PC-9 (cell line): Measurements from ENCODE around the gene PDGFD. TPM values are rescaled to one million over a fixed set of nuclear protein-coding genes. Genes with fewer than 3 reads are reported as not detected.

Experiments
- BruUV-seq: library from RNA; stranded (reverse); fragments of 400-500 nt; replicated peaks from 2 replicates; lab custom pipeline; 2021; lab: Mats Ljungman, UMichigan
- CTCF ChIA-PET: fragments of 300-600 bp; sonication (Branson Sonifier 250); formaldehyde crosslinking; loops from one replicate; lab custom pipeline; 2022; ENCODE audit warnings: antibody characterized with exemption; lab: Charles Lee
- POLR2A ChIA-PET: fragments of 300-600 bp; sonication (Branson Sonifier 250); formaldehyde crosslinking; loops from one replicate; lab custom pipeline; 2022; ENCODE audit warnings: antibody characterized with exemption; ENCODE audit not compliant: unreplicated experiment; lab: Charles Lee
- DNase-seq, 2 experiments: peaks; one replicate each; pipeline versions ENCODE4 v3.0.0 to v3.0.0-alpha.2; 2015 to 2022; ENCODE audit warnings: mixed read lengths in 1 of 2
- H2AFZ ChIP-seq: fragments of 200-600 bp; sonication (generic); 2 replicates; pipeline ENCODE4 v1.8.1; 2017; ENCODE audit warnings: antibody characterized with exemption
- H3F3A ChIP-seq: fragments of 200-600 bp; sonication (generic); 2 replicates; pipeline ENCODE4 v1.8.1; 2017; ENCODE audit warnings: antibody characterized with exemption, mild to moderate bottlenecking, low read depth; ENCODE audit not compliant: insufficient read depth
- H3K27ac ChIP-seq: fragments of 200-600 bp; sonication (generic); 2 replicates; pipeline ENCODE4 v1.6.1; 2016; ENCODE audit warnings: mixed run types
- H3K27me3 ChIP-seq: fragments of 200-600 bp; sonication (generic); 2 replicates; pipeline ENCODE4 v1.6.1; 2016; ENCODE audit warnings: low read depth, mixed run types; ENCODE audit not compliant: insufficient read depth
- H3K36me3 ChIP-seq: fragments of 200-600 bp; sonication (generic); 2 replicates; pipeline ENCODE4 v1.6.1; 2016; ENCODE audit warnings: low read depth, mixed run types
- H3K4me1 ChIP-seq: fragments of 200-600 bp; sonication (generic); replicated peaks from 2 replicates; pipeline ENCODE4 v1.6.1; 2016; ENCODE audit warnings: mixed run types; ENCODE audit not compliant: insufficient read depth
- H3K4me2 ChIP-seq: fragments of 200-600 bp; sonication (generic); 2 replicates; pipeline ENCODE4 v1.6.1; 2017; ENCODE audit warnings: mixed run types
- H3K4me3 ChIP-seq: fragments of 200-600 bp; sonication (generic); 2 replicates; pipeline ENCODE4 v1.6.1; 2016; ENCODE audit warnings: mixed run types
- H3K79me2 ChIP-seq: fragments of 200-600 bp; sonication (generic); 2 replicates; pipeline ENCODE4 v1.6.1; 2017; ENCODE audit warnings: low read depth, mixed run types
- H3K9me2 ChIP-seq: fragments of 200-600 bp; sonication (generic); 2 replicates; pipeline ENCODE4 v1.8.1; 2017; ENCODE audit warnings: mild to moderate bottlenecking; ENCODE audit not compliant: insufficient read depth
- H3K9me3 ChIP-seq: fragments of 200-600 bp; sonication (generic); 2 replicates; pipeline ENCODE4 v1.8.1; 2016; ENCODE audit warnings: low read depth; ENCODE audit not compliant: insufficient read depth
- H4K20me1 ChIP-seq: fragments of 200-600 bp; sonication (generic); 2 replicates; pipeline ENCODE4 v1.8.1; 2017; ENCODE audit not compliant: insufficient read depth
- EZH2 ChIP-seq: fragments of 200-600 bp; sonication (generic); IDR thresholded peaks from 2 replicates; pipeline ENCODE4 v1.8.0; 2017; ENCODE audit warnings: antibody characterized with exemption, low read depth
- intact Hi-C: fragments of 100-400 bp; cut with micrococcal nuclease; formaldehyde crosslinking; loops from one replicate; pipeline ENCODE4 v1.10.0; 2022; ENCODE audit not compliant: unreplicated experiment
- total RNA-seq: library from RNA; stranded (reverse); gene quantifications from 2 replicates; pipeline ENCODE4 v1.2.3, GENCODE V29; 2021
- TF ChIP-seq, protein P1 (sequence below): fragments of 200-600 bp; sonication (generic); conservative IDR thresholded peaks from 2 replicates; pipeline ENCODE4 v1.6.1; 2017; ENCODE audit warnings: mixed run types, antibody characterized with exemption, mild to moderate bottlenecking, moderate library complexity

PDGFD gene
- total RNA-seq, 1 experiment from 2014 or later, result 6.1 TPM

DNA sequence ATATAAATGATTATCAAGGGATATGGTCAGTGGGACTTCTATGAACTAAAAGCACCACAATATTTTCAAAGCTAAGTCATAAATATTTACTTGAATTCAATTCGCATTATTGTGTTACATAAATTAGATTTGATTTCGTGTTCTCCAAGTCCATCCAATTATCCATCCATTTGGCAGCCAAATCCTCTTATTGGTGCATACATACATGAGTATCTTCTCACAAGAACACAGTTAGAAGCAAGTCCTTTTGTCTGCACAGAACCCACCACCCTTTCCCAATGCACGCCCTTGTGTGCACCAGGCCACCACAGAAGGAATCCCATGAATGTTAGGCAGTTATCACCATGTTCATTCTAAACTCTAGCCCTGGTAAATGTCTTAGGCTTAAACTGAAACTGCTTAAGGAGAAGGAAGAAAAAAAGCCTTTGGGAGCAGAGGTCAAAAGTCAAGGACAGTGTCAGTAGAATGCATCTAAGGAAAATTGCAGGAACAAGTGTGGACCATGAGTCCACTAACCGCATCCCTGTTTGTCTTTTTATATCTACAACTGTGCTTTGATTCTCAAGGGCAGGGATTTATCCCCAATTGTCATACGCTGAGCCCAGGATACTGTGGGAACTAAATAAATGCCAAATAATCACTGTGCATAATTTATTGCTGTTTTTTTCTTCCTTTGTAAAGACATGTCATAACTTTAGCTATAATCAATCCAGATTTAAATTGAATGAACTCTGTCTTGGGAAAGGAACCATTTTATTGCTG, 235.7 kb downstream of the PDGFD start:
- ChIA-PET CTCF (no interaction called here), POLR2A (no interaction called here)
- peak in 1 of 2 experiments; percentile 27 for DNase-seq
- Histone ChIP-seq H3K27me3 (no peaks in the 10 kb centered on the region), H3K36me3 (no peaks in the 10 kb centered on the region), H3K4me1 (peaks cover 15% of the 10 kb centered on the region), H3K9me3 (no peaks in the 10 kb centered on the region), H3K4me3 (no peak overlapping the region), H4K20me1 (no peaks in the 10 kb centered on the region), H3K79me2 (no peaks in the 10 kb centered on the region), H3F3A (peaks cover 12% of the 10 kb centered on the region), H2AFZ (no peak overlapping the region), H3K9me2 (no peaks in the 10 kb centered on the region), H3K27ac (no peak overlapping the region), H3K4me2 (no peak overlapping the region)
- BruUV-seq, result no TSS peak
- intact Hi-C loops, result loop anchor here (5.0 kb wide), 1 partner anchor 1934 kb away; no protein-coding TSS in a partner anchor
- TF ChIP-seq, protein P1, sequence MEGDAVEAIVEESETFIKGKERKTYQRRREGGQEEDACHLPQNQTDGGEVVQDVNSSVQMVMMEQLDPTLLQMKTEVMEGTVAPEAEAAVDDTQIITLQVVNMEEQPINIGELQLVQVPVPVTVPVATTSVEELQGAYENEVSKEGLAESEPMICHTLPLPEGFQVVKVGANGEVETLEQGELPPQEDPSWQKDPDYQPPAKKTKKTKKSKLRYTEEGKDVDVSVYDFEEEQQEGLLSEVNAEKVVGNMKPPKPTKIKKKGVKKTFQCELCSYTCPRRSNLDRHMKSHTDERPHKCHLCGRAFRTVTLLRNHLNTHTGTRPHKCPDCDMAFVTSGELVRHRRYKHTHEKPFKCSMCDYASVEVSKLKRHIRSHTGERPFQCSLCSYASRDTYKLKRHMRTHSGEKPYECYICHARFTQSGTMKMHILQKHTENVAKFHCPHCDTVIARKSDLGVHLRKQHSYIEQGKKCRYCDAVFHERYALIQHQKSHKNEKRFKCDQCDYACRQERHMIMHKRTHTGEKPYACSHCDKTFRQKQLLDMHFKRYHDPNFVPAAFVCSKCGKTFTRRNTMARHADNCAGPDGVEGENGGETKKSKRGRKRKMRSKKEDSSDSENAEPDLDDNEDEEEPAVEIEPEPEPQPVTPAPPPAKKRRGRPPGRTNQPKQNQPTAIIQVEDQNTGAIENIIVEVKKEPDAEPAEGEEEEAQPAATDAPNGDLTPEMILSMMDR, result no peak
- TF ChIP-seq EZH2, result no peak

DNA sequence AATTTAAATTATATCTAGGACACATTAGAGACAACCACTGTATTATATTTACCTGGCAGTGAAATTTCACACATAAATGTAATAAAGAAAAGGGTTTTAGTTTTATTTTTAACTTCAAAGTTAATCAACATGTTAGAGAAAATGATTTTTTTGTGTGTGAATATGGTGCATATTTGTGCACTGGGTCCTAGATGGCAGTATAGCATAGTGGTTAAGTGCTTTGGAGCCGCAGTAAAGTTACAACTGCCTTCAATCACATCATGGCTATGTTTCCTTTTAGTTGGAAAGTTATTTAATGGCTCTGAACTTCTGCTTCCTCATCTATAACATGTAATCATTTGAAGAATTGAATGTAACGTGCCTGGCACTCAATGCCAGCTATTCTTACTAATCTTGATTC, 236.4 kb downstream of the PDGFD start:
- no peak overlapping the region for H2AFZ ChIP-seq
- H3F3A ChIP-seq, result peaks cover 18% of the 10 kb centered on the region
- no peaks in the 10 kb centered on the region for H3K79me2 ChIP-seq
- peaks cover 21% of the 10 kb centered on the region for H3K4me1 ChIP-seq
- CTCF ChIA-PET, result interaction anchor here (0.6 kb wide), 1 partner anchor 264 kb away, joined by 6 read pairs; no protein-coding TSS in a partner anchor
- peak in 1 of 2 experiments; percentile 23 for DNase-seq
- no peak overlapping the region for H3K4me3 ChIP-seq
- TF ChIP-seq EZH2, result no peak
- TF ChIP-seq, protein P1, result peak; percentile 65
- intact Hi-C loops, result loop anchor here (5.0 kb wide), 1 partner anchor 1935 kb away; no protein-coding TSS in a partner anchor
- H3K9me3 ChIP-seq, result no peaks in the 10 kb centered on the region
- H4K20me1 ChIP-seq, result no peaks in the 10 kb centered on the region
- no TSS peak for BruUV-seq
- H3K9me2 ChIP-seq, result no peaks in the 10 kb centered on the region
- no peak overlapping the region for H3K27ac ChIP-seq
- H3K4me2 ChIP-seq, result no peak overlapping the region
- H3K36me3 ChIP-seq, result no peaks in the 10 kb centered on the region
- no peaks in the 10 kb centered on the region for H3K27me3 ChIP-seq
- POLR2A ChIA-PET, result no interaction called here

DNA sequence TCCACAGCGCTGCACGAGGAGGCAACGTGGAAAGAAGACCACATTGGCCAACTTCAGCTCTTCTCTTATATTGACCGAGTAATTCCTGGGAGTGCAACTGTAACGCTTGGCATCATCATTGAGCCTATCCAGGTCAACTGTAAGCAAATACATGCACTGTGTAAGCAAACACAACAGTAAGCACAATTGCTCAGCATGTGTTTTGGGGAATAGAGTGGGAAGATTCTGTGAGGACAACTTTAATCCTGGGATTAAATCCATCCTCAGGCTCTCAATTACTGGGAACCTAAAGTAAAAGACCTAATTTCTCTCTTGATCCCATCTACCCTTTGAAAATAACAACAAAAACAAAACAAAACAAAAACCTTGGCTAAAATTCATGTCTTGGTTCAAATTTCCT, 237.0 kb downstream of the PDGFD start:
- Histone ChIP-seq H3K27ac (no peak overlapping the region), H3K36me3 (no peaks in the 10 kb centered on the region), H4K20me1 (no peaks in the 10 kb centered on the region), H2AFZ (no peak overlapping the region), H3K4me1 (peaks cover 27% of the 10 kb centered on the region), H3K9me3 (no peaks in the 10 kb centered on the region), H3F3A (peaks cover 24% of the 10 kb centered on the region), H3K4me2 (no peak overlapping the region), H3K27me3 (no peaks in the 10 kb centered on the region), H3K9me2 (no peaks in the 10 kb centered on the region), H3K4me3 (no peak overlapping the region), H3K79me2 (no peaks in the 10 kb centered on the region)
- ChIA-PET POLR2A (no interaction called here), CTCF (no interaction called here)
- DNase-seq, result peak in 1 of 2 experiments; percentile 24
- intact Hi-C loops, result loop anchor here (5.0 kb wide), 1 partner anchor 1935 kb away; no protein-coding TSS in a partner anchor
- no TSS peak for BruUV-seq
- no peak for TF ChIP-seq EZH2
- TF ChIP-seq, protein P1, result no peak
